Measurements from ENCODE around the gene SYCE1L.

The SYCE1L gene

GRCh38 chr16:77250400-77250799 is 51.2 kb downstream of the SYCE1L start:
- no peak for DNase-seq (ENCODE audit: low read depth in 2 of 2, low spot score in 1 of 2)

Measured in stimulated activated CD8-positive, alpha-beta memory T cell treated with anti-CD3 and anti-CD28 coated beads, Interleukin-4, amount 100 ng/mL, for 1 hour (primary cell).